ENCODE data around the gene CDCP2.

The CDCP2 gene

DNA sequence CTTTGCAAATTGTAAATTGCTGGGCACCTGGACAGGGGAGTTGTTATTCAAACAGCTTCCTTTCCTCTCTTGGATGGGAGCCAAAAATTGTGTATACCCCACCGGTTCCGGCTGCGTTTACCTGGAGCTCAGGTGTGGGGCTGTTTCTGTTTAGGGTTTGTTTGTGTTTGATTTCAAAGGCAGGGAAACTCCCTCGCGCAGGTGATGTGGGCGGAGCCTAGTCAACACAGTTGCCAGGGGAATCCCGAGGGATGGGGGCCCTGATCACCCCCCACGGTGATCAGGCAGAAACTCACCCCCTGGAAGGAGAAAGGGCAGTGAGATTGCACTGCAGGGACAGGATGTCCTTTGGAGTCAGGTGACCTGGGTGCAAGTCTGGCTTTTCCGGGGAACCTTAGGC, 28.3 kb downstream of the CDCP2 start:
- 66 to 68% methylated on average over 5 to 6 of the region's 9 CpGs for WGBS, 2 experiments (ENCODE audit: insufficient coverage in 2 of 2)
- H3K9me3 ChIP-seq (ENCODE audit: control insufficient read depth, low read length) = no peaks in the 10 kb centered on the region
- peaks cover 10% of the 10 kb centered on the region for H3K4me1 ChIP-seq (ENCODE audit: control insufficient read depth, insufficient read depth, low read length, poor library complexity, severe bottlenecking)
- no peak overlapping the region for H3K4me3 ChIP-seq (ENCODE audit: extremely low read depth, insufficient read depth, low read length, poor library complexity, severe bottlenecking)
- H3K27ac ChIP-seq (ENCODE audit: low read depth, low read length, severe bottlenecking) = no peak overlapping the region
- H3K36me3 ChIP-seq (ENCODE audit: control insufficient read depth, insufficient read depth, low read length) = no peaks in the 10 kb centered on the region

DNA sequence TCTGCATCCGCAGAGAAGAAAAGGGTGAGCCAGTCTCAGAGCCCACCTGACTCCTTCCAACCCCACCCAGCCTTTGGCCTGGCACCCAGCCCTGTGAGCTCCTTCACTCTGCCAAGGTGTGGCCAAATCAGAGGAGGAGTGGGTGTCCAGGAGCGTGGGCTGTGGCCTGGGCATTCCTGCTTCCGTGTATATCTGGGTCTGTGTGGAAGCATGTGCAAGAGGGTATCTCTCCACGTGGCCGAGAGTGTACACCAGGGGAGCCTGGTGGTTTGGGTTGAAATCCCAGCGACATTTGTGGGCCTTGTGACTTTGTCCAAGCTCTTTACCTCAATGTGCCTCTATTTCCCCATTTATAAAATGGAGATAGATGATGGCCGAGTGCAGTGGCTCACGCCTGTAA, 29.8 kb downstream of the CDCP2 start:
- Histone ChIP-seq H3K9me3 (ENCODE audit: control insufficient read depth, low read length) (no peaks in the 10 kb centered on the region), H3K36me3 (ENCODE audit: control insufficient read depth, insufficient read depth, low read length) (no peaks in the 10 kb centered on the region), H3K27ac (ENCODE audit: low read depth, low read length, severe bottlenecking) (no peak overlapping the region), H3K4me1 (ENCODE audit: control insufficient read depth, insufficient read depth, low read length, poor library complexity, severe bottlenecking) (peaks cover 15% of the 10 kb centered on the region), H3K4me3 (ENCODE audit: extremely low read depth, insufficient read depth, low read length, poor library complexity, severe bottlenecking) (no peak overlapping the region)
- 83 to 91% methylated on average over 2 to 7 of the region's 8 CpGs for whole genome bisulfite sequencing, 2 experiments (ENCODE audit: insufficient coverage in 2 of 2)

DNA sequence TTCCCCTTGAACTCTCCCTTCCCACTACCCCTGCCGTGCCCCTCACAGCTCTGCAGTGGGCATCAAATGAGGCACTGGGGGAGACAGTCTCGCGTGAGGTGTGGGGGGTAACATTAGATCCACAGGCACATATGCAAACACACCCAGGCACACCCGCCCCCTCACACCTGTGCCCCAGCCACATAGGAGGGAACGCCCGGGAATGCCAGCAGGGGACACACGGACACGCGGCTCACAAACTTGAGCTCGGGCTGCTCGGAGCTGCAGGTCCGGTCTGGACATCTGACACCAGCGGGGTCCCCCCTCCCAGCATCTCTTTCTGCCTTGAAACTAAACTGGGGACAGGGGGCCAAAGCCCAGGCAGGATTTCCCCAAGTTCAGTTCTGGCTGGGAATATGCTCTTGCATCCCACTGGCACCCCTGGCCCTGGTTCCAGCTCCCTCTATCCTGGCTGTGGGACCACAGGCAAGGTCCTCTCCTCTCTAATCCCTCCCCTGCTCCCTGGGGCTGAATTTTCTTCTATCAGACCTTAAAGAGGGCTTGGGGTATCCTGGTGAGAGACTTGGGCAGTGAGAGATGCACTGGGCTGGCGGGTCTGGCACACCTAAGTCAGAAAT, 30.6 kb downstream of the CDCP2 start:
- Histone ChIP-seq H3K4me1 (ENCODE audit: control insufficient read depth, insufficient read depth, low read length, poor library complexity, severe bottlenecking) (peaks cover 15% of the 10 kb centered on the region), H3K36me3 (ENCODE audit: control insufficient read depth, insufficient read depth, low read length) (no peaks in the 10 kb centered on the region), H3K4me3 (ENCODE audit: extremely low read depth, insufficient read depth, low read length, poor library complexity, severe bottlenecking) (no peak overlapping the region), H3K27ac (ENCODE audit: low read depth, low read length, severe bottlenecking) (no peak overlapping the region), H3K9me3 (ENCODE audit: control insufficient read depth, low read length) (no peaks in the 10 kb centered on the region)
- 44 to 56% methylated on average over 10 of the region's 14 CpGs for WGBS, 2 experiments (ENCODE audit: insufficient coverage in 2 of 2)

DNA sequence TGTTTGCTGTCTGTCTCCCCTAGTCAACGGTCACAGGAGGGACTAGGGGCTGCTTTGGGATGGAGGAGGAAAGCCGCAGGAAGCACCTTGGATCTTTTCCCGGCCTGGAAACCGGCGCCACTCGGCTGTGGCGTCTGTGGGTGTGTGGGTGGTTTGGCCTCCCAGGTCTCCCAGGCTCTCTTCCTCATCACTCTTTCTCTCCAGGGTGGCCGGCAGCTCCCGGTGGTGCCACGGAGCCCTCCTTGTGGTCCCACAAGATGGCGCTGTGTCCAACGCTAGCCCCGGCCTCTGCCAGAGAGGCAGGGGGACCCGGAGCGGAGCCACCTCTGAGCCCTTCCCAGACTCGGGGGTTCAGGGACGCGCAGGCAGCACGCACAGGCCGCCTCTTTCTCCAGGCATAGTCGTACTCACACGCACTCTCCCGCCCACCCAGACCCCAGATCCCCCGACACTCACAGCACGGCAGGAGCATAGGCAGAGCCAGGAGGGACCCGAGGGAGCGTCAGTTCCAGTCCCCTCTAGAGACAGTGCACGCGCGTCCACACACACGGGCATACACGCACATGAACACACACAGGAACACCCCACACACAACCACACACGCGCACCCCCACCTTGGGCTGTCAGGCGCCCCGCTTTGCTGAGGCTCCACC, 31.2 kb downstream of the CDCP2 start:
- H3K4me3 ChIP-seq (ENCODE audit: extremely low read depth, insufficient read depth, low read length, poor library complexity, severe bottlenecking) = no peak overlapping the region
- 12 to 14% methylated on average over 19 to 21 of the region's 36 CpGs for WGBS, 2 experiments (ENCODE audit: insufficient coverage in 2 of 2)
- H3K4me1 ChIP-seq (ENCODE audit: control insufficient read depth, insufficient read depth, low read length, poor library complexity, severe bottlenecking) = peaks cover 15% of the 10 kb centered on the region
- no peaks in the 10 kb centered on the region for H3K9me3 ChIP-seq (ENCODE audit: control insufficient read depth, low read length)
- no peak overlapping the region for H3K27ac ChIP-seq (ENCODE audit: low read depth, low read length, severe bottlenecking)
- H3K36me3 ChIP-seq (ENCODE audit: control insufficient read depth, insufficient read depth, low read length) = no peaks in the 10 kb centered on the region

DNA sequence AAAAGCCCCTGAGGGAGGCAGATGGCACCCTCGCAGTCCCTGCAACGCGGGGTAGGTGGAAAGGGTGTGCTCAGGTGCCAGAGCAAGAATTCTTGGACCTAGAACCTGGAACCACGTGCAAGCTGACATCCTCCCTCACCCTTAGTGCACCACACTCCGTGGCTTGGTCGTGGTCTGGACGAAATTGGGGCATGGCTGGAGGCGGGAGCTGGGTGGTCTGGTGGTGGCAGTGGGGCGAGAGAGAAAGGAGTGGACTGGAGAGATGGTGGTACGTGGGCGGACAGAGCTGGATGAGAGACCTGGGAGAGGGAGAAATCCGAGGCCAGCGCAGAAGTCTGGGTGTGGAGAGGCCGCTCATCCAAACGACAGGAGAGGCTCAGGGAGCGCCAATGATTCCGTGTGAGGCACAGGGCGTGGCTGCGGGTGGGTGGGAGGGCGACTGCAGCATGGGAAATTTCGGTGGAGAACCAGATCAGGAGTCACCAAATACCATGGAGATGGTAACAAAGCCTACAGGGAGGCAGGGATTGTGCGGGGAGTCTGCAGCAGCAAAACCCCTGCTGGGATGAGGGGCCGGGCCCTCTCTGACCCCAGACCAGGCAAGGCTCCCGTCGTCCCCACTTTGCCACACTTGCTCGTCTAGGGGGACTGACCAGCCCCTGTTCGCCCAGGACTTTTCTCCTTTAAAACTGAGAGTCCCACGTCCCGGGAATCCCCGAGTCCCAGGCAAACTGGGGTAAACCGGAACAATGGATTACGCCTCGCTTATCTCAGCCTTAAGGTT, 31.9 kb downstream of the CDCP2 start:
- Histone ChIP-seq H3K36me3 (ENCODE audit: control insufficient read depth, insufficient read depth, low read length) (no peaks in the 10 kb centered on the region), H3K4me3 (ENCODE audit: extremely low read depth, insufficient read depth, low read length, poor library complexity, severe bottlenecking) (no peak overlapping the region), H3K27ac (ENCODE audit: low read depth, low read length, severe bottlenecking) (no peak overlapping the region), H3K9me3 (ENCODE audit: control insufficient read depth, low read length) (no peaks in the 10 kb centered on the region), H3K4me1 (ENCODE audit: control insufficient read depth, insufficient read depth, low read length, poor library complexity, severe bottlenecking) (peaks cover 15% of the 10 kb centered on the region)
- WGBS, 2 experiments (ENCODE audit: insufficient coverage in 2 of 2) = 73 to 76% methylated on average over 29 to 30 of the region's 33 CpGs

DNA sequence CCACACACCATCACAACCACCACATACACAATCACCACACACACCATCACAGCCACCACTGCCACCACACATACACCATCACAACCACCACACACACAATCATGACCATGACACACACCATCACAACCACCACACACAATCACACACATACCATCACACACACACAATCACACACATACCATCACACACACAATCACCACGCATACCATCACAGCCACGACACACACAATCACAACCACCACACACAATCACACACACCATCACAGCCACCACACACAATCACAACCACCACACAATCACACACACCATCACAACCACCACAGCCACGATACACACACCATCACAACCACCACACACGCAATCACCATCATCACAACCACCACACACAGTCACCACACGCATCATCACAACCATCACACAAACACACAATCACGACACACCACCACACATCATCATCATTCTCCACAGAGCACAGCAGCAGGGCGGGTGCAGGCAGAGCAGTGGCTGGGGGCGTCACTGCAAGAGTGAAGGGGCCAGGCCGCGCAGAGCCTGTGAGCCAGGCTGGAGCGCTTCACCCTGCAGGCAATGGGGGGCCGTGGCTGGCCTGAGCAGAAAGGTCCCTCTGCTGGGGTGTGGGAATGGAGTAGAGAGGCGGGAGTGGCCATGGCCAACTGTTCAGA, 32.6 kb downstream of the CDCP2 start:
- 92 to 100% methylated on average over 10 to 13 of the region's 13 CpGs for WGBS, 2 experiments (ENCODE audit: insufficient coverage in 2 of 2)
- Histone ChIP-seq H3K4me1 (ENCODE audit: control insufficient read depth, insufficient read depth, low read length, poor library complexity, severe bottlenecking) (peaks cover 15% of the 10 kb centered on the region), H3K9me3 (ENCODE audit: control insufficient read depth, low read length) (no peaks in the 10 kb centered on the region), H3K36me3 (ENCODE audit: control insufficient read depth, insufficient read depth, low read length) (no peaks in the 10 kb centered on the region), H3K4me3 (ENCODE audit: extremely low read depth, insufficient read depth, low read length, poor library complexity, severe bottlenecking) (no peak overlapping the region), H3K27ac (ENCODE audit: low read depth, low read length, severe bottlenecking) (no peak overlapping the region)

DNA sequence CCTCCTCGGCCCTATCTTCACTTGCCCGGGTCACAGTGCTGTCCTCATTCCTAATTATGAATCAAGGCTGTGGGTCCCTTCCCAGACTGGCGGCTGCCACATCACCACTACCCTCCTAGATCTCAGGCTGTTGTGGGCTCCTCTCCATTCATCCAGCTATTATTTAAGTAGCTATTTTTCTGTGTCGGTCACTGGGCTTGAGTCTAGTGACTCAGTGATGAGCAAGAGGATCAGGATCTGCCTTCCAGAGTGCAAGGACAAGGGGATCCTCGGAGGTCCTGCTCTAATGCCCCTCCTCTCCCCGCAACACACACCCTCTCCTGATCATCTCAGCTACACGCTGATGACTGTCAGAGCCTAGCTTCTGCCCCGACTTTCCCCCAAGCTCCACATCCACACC, 34.1 kb downstream of the CDCP2 start:
- Histone ChIP-seq H3K4me1 (ENCODE audit: control insufficient read depth, insufficient read depth, low read length, poor library complexity, severe bottlenecking) (peaks cover 15% of the 10 kb centered on the region), H3K36me3 (ENCODE audit: control insufficient read depth, insufficient read depth, low read length) (no peaks in the 10 kb centered on the region), H3K9me3 (ENCODE audit: control insufficient read depth, low read length) (no peaks in the 10 kb centered on the region), H3K4me3 (ENCODE audit: extremely low read depth, insufficient read depth, low read length, poor library complexity, severe bottlenecking) (no peak overlapping the region), H3K27ac (ENCODE audit: low read depth, low read length, severe bottlenecking) (peak overlapping the region; percentile 69)
- whole genome bisulfite sequencing, 2 experiments (ENCODE audit: insufficient coverage in 2 of 2) = 69 to 74% methylated on average over 7 to 8 of the region's 8 CpGs

DNA sequence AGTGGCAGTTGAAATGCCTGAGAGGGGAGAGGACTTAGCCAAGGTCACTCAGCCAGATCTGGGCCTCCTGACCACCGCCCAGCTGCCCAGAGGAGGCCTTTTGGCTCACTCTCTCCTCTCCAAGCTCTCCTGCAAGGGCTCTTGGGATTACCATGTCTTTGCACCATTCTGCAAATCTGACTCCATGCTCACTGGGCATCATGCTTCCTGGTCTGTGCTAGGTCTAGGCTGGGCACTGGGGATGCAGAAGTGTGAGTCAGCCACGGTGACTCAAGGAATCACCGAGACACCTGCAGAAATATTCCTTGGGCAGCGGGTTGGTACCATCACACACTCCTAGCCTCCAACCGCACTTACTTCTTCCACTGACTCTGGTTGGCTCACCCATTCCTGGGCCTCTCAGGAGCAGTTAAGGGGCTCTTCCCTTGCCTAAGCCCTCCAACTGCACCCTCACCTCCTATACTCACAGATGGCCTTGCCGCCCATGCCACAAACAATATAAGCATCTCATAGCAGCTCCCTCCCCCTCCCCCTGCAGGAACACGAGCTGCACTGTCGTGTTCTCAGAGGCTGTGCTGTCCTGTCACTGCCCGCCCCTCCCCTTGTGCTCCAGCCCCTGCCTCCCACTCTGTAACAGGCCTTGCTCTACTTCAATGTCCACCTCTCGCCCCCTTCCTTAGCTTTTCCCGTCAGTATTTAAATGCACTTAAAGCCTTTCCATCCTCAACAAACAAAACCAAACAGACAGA, 34.8 kb downstream of the CDCP2 start:
- Histone ChIP-seq H3K4me3 (ENCODE audit: extremely low read depth, insufficient read depth, low read length, poor library complexity, severe bottlenecking) (no peak overlapping the region), H3K9me3 (ENCODE audit: control insufficient read depth, low read length) (no peaks in the 10 kb centered on the region), H3K27ac (ENCODE audit: low read depth, low read length, severe bottlenecking) (peak overlapping the region; percentile 69), H3K4me1 (ENCODE audit: control insufficient read depth, insufficient read depth, low read length, poor library complexity, severe bottlenecking) (peaks cover 15% of the 10 kb centered on the region), H3K36me3 (ENCODE audit: control insufficient read depth, insufficient read depth, low read length) (no peaks in the 10 kb centered on the region)
- 71% methylated on average over 10 of the region's 11 CpGs for whole genome bisulfite sequencing, 2 experiments (ENCODE audit: insufficient coverage in 2 of 2)

DNA sequence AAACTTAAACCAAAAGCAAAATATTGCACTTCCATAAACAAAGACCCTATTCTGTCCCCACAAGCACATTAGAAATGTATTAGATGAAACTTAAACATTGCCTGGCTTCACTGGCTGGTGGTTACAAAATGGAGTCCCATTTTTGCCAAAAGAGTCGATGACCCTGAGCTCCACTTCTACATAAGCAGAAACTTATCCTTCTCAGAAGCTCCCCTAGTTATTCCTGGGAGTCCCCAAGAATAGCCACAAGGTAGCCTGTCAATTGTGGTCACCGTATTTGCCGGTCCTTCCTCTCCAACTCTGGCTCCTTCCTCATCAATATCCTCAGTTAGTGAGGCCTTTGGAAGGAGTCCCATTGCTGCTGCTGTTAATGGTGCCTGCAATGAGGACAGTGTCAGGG, 37.3 kb downstream of the CDCP2 start:
- 94 to 100% methylated on average over 2 to 3 of the region's 3 CpGs for WGBS, 2 experiments (ENCODE audit: insufficient coverage in 2 of 2)
- no peaks in the 10 kb centered on the region for H3K9me3 ChIP-seq (ENCODE audit: control insufficient read depth, low read length)
- no peak overlapping the region for H3K27ac ChIP-seq (ENCODE audit: low read depth, low read length, severe bottlenecking)
- H3K4me3 ChIP-seq (ENCODE audit: extremely low read depth, insufficient read depth, low read length, poor library complexity, severe bottlenecking) = no peak overlapping the region
- H3K36me3 ChIP-seq (ENCODE audit: control insufficient read depth, insufficient read depth, low read length) = no peaks in the 10 kb centered on the region
- H3K4me1 ChIP-seq (ENCODE audit: control insufficient read depth, insufficient read depth, low read length, poor library complexity, severe bottlenecking) = peaks cover 9% of the 10 kb centered on the region

DNA sequence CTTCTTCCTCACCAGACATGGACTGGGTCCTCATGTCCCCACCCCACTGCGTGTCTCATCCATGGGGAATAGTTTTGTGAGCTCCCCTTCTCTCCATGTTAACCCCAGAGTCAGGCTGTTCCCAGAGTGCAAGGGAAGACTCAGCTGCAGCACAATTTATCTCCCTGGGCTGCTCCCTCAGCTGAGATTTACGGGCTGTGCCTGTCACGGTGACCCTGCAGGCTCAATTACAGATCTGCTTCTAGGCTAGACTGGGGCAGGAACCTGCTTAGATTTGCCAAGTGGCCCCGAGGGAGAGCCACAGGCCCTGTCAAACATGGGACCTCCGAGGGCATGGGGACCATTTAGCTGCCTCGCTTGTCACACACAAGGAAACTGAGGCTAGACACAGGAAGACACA, 37.8 kb downstream of the CDCP2 start:
- 83 to 95% methylated on average over 6 of the region's 6 CpGs for WGBS, 2 experiments (ENCODE audit: insufficient coverage in 2 of 2)
- H3K27ac ChIP-seq (ENCODE audit: low read depth, low read length, severe bottlenecking) = no peak overlapping the region
- H3K4me1 ChIP-seq (ENCODE audit: control insufficient read depth, insufficient read depth, low read length, poor library complexity, severe bottlenecking) = peaks cover 9% of the 10 kb centered on the region
- no peaks in the 10 kb centered on the region for H3K36me3 ChIP-seq (ENCODE audit: control insufficient read depth, insufficient read depth, low read length)
- no peaks in the 10 kb centered on the region for H3K9me3 ChIP-seq (ENCODE audit: control insufficient read depth, low read length)
- no peak overlapping the region for H3K4me3 ChIP-seq (ENCODE audit: extremely low read depth, insufficient read depth, low read length, poor library complexity, severe bottlenecking)
